Mesenchymal stem cell (in vitro differentiated cells and primary cell): ENCODE measurements around the gene CDH23.

Experiments used
- DNase-seq: peaks from one replicate; pipeline ENCODE4 v3.0.0-alpha.2; 2013
- H2AFZ ChIP-seq: one replicate; pipeline ENCODE4 v1.6.1; 2013; ENCODE audit warnings: low read depth, mild to moderate bottlenecking, control low read depth, inconsistent platforms, low read length, moderate library complexity
- H2AK5ac ChIP-seq: 2 replicates; pipeline ENCODE4 v1.6.1; 2013; ENCODE audit warnings: low read length, moderate library complexity, mild to moderate bottlenecking, inconsistent platforms; ENCODE audit not compliant: severe bottlenecking
- H2BK120ac ChIP-seq: one replicate; pipeline ENCODE4 v1.6.1; 2013; ENCODE audit warnings: low read depth, mild to moderate bottlenecking, inconsistent platforms, low read length, moderate library complexity
- H2BK12ac ChIP-seq, 2 experiments: one replicate each; pipeline ENCODE4 v1.6.1; 2013; ENCODE audit warnings: inconsistent platforms in 2 of 2, low read length in 2 of 2, mild to moderate bottlenecking in 2 of 2, moderate library complexity in 2 of 2, control low read depth in 1 of 2
- H2BK15ac ChIP-seq: one replicate; pipeline ENCODE4 v1.6.1; 2013; ENCODE audit warnings: mild to moderate bottlenecking, low read depth, inconsistent platforms; ENCODE audit not compliant: poor library complexity, severe bottlenecking
- H2BK5ac ChIP-seq: 2 replicates; pipeline ENCODE4 v1.6.1; 2013; ENCODE audit warnings: low read depth, mild to moderate bottlenecking, low read length, control low read depth, inconsistent platforms; ENCODE audit not compliant: poor library complexity, severe bottlenecking
- H3K14ac ChIP-seq, 2 experiments: one replicate each; pipeline ENCODE4 v1.6.1; 2013; ENCODE audit warnings: inconsistent platforms in 2 of 2, low read length in 2 of 2, control low read depth in 1 of 2, mild to moderate bottlenecking in 1 of 2, moderate library complexity in 1 of 2
- H3K18ac ChIP-seq, 2 experiments: one replicate each; pipeline ENCODE4 v1.6.1; 2013; ENCODE audit warnings: inconsistent platforms in 2 of 2, low read length in 2 of 2, control low read depth in 1 of 2, low read depth in 1 of 2, mild to moderate bottlenecking in 1 of 2
- H3K23ac ChIP-seq, 2 experiments: one replicate each; pipeline ENCODE4 v1.6.1; 2013; ENCODE audit warnings: inconsistent platforms in 2 of 2, low read length in 2 of 2, mild to moderate bottlenecking in 2 of 2, moderate library complexity in 2 of 2, control low read depth in 1 of 2
- H3K27ac ChIP-seq: 2 replicates; pipeline ENCODE4 v1.5.1; 2013; ENCODE audit warnings: mild to moderate bottlenecking, moderate library complexity, low read length, control low read depth, inconsistent platforms; ENCODE audit not compliant: poor library complexity, severe bottlenecking
- H3K27me3 ChIP-seq, 2 experiments: 2 replicates each; pipeline versions ENCODE4 v1.6.1 to v1.7.0; 2013; ENCODE audit warnings: low read length in 2 of 2, mild to moderate bottlenecking in 2 of 2, moderate library complexity in 2 of 2, control low read depth in 1 of 2, inconsistent platforms in 1 of 2; ENCODE audit not compliant: control insufficient read depth in 1 of 2, insufficient read depth in 1 of 2
- H3K36me3 ChIP-seq, 2 experiments: 2 replicates each; pipeline versions ENCODE4 v1.6.1 to v1.7.0; 2013; ENCODE audit warnings: low read length in 2 of 2, control low read depth in 1 of 2, inconsistent platforms in 1 of 2, low read depth in 1 of 2, mild to moderate bottlenecking in 1 of 2; ENCODE audit not compliant: insufficient read depth in 2 of 2, control insufficient read depth in 1 of 2
- H3K4ac ChIP-seq, 2 experiments: one replicate each; pipeline ENCODE4 v1.6.1; 2013; ENCODE audit warnings: inconsistent platforms in 2 of 2, low read length in 2 of 2, mild to moderate bottlenecking in 2 of 2, moderate library complexity in 2 of 2, control low read depth in 1 of 2, low read depth in 1 of 2
- H3K4me1 ChIP-seq: 2 replicates; pipeline ENCODE4 v1.6.1; 2013; ENCODE audit warnings: low read depth, low read length, control low read depth; ENCODE audit not compliant: control insufficient read depth, insufficient read depth
- H3K4me2 ChIP-seq: 2 replicates; pipeline ENCODE4 v1.6.1; 2013; ENCODE audit warnings: low read length, mild to moderate bottlenecking, inconsistent platforms; ENCODE audit not compliant: poor library complexity, severe bottlenecking
- H3K4me3 ChIP-seq, 2 experiments: 2 replicates each; pipeline versions ENCODE4 v1.5.1 to v1.7.0; 2013; ENCODE audit warnings: low read length in 2 of 2, mild to moderate bottlenecking in 2 of 2, control low read depth in 1 of 2, low read depth in 1 of 2; ENCODE audit not compliant: insufficient read depth in 1 of 2
- H3K79me1 ChIP-seq: replicated peaks from 2 replicates; pipeline ENCODE4 v1.6.1; 2013; ENCODE audit warnings: mild to moderate bottlenecking, control low read depth, low read length, inconsistent platforms; ENCODE audit not compliant: poor library complexity, severe bottlenecking
- H3K9ac ChIP-seq: 2 replicates; pipeline ENCODE4 v1.7.0; 2013; ENCODE audit warnings: mild to moderate bottlenecking, low read length, moderate library complexity
- H3K9me3 ChIP-seq: 2 replicates; pipeline ENCODE4 v1.7.0; 2013; ENCODE audit warnings: mild to moderate bottlenecking, low read length; ENCODE audit not compliant: control insufficient read depth
- H4K8ac ChIP-seq: one replicate; pipeline ENCODE4 v1.6.1; 2013; ENCODE audit warnings: inconsistent platforms, mild to moderate bottlenecking, low read length, moderate library complexity
- H4K91ac ChIP-seq: one replicate; pipeline ENCODE4 v1.6.1; 2013; ENCODE audit warnings: mild to moderate bottlenecking, low read length, inconsistent platforms
- WGBS: methylation state at CpG from one replicate; pipeline ENCODE4 v1.1.7; 2013; ENCODE audit warnings: mixed read lengths; 5-methylcytosine and 5-hydroxymethylcytosine counted together

CDH23 gene

DNA sequence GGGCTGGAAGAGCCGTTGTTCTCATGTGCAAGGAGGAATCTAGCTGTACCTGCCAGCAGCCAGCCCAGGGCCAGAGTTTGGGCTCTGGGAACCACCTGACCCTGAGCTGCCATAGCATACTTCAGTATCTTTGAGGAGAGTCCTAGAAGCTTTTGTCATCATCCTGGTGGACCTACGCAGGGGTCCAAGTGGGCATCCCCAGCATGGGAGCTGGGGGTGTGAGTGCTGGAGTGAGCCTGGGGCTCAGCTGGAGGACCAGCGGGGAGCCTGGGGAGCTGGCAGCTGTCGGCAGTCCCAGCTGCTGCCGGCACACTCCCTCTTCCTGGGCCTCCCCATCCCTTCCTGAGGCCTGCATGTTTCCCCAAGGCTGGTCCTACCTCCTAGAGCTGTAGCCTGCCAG lies 290.4 kb downstream of the CDH23 start:
- no peak overlapping the region for H3K4ac ChIP-seq
- H3K27ac ChIP-seq, result no peak overlapping the region
- H3K27me3 ChIP-seq, result peaks cover 38 to 49% of the 10 kb centered on the region in 2 experiments
- DNase-seq, result no peak
- H4K8ac ChIP-seq, result no peak overlapping the region
- no peaks in the 10 kb centered on the region for H3K79me1 ChIP-seq
- no peak overlapping the region for H2BK120ac ChIP-seq
- H3K14ac ChIP-seq, result no peak overlapping the region
- H3K4me1 ChIP-seq, result no peaks in the 10 kb centered on the region
- no peak overlapping the region for H3K9ac ChIP-seq
- H3K4me3 ChIP-seq, result no peak overlapping the region
- no peak overlapping the region for H3K18ac ChIP-seq
- no peak overlapping the region for H2BK12ac ChIP-seq
- WGBS, result 87% methylated on average over 5 of the region's 5 CpGs
- H3K36me3 ChIP-seq, result no peaks in the 10 kb centered on the region
- H2BK15ac ChIP-seq, result no peak overlapping the region
- no peak overlapping the region for H3K4me2 ChIP-seq
- no peak overlapping the region for H2BK5ac ChIP-seq
- no peak overlapping the region for H2AFZ ChIP-seq
- no peak overlapping the region for H4K91ac ChIP-seq
- H3K9me3 ChIP-seq, result no peaks in the 10 kb centered on the region
- no peak overlapping the region for H3K23ac ChIP-seq
- no peak overlapping the region for H2AK5ac ChIP-seq

DNA sequence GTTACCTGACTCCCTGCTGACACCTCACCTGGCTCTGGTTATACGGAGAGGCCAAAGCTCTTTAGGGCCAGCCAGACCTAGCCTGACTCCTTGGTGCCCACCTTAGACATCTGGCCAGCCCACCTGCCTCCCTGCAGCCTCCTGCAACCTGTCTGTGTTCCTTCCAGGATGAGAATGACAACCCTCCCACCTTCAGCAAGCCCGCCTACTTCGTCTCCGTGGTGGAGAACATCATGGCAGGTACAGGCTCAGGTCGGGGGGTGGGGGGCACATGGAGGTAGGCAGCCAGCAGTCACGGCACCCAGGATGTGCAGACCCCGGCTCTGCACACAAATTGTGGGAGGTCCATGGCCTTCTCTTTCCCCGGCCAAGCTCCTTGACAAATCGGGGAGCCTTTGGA lies 290.8 kb downstream of the CDH23 start:
- WGBS, result 80% methylated on average over 9 of the region's 9 CpGs
- Histone ChIP-seq H3K9me3 (no peaks in the 10 kb centered on the region), H3K4me2 (no peak overlapping the region), H2BK15ac (peak overlapping the region; percentile 2), H4K8ac (no peak overlapping the region), H3K27me3 (peaks cover 34 to 45% of the 10 kb centered on the region in 2 experiments), H3K23ac (no peak overlapping the region), H3K27ac (no peak overlapping the region), H4K91ac (no peak overlapping the region), H3K79me1 (no peaks in the 10 kb centered on the region), H2AK5ac (no peak overlapping the region), H3K4me3 (no peak overlapping the region), H3K18ac (no peak overlapping the region), H3K4me1 (no peaks in the 10 kb centered on the region), H2BK120ac (no peak overlapping the region), H2AFZ (no peak overlapping the region), H3K14ac (no peak overlapping the region), H3K9ac (no peak overlapping the region), H3K36me3 (no peaks in the 10 kb centered on the region), H2BK5ac (no peak overlapping the region), H2BK12ac (no peak overlapping the region), H3K4ac (no peak overlapping the region)
- DNase-seq, result no peak

DNA sequence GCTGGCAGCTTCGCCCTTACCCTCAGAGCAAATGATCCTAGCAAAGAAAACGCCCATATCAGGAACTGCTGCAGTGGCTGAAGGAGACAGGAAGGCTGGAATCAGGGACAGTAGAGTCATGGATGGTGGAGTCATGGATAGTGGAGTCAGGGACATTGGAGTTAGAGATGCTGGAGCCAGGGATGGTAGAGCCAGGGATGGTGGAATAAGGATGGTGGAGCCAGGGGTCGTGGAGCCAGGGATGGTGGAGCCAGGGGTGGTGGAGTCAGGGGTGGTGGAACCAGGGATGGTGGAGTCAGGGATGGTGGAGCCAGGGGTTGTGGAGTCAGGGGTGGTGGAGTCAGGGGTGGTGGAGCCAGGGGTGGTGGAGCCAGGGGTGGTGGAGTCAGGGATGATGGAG lies 291.5 kb downstream of the CDH23 start:
- H2AK5ac ChIP-seq, result no peak overlapping the region
- peaks cover 26 to 38% of the 10 kb centered on the region in 2 experiments for H3K27me3 ChIP-seq
- DNase-seq, result no peak
- H3K36me3 ChIP-seq, result no peaks in the 10 kb centered on the region
- H2BK12ac ChIP-seq, result no peak overlapping the region
- H3K4me1 ChIP-seq, result no peaks in the 10 kb centered on the region
- H2AFZ ChIP-seq, result no peak overlapping the region
- H2BK5ac ChIP-seq, result no peak overlapping the region
- H3K23ac ChIP-seq, result no peak overlapping the region
- no peak overlapping the region for H3K18ac ChIP-seq
- no peak overlapping the region for H3K14ac ChIP-seq
- no peak overlapping the region for H4K8ac ChIP-seq
- H3K9me3 ChIP-seq, result no peaks in the 10 kb centered on the region
- H3K4ac ChIP-seq, result no peak overlapping the region
- no peak overlapping the region for H3K4me2 ChIP-seq
- H3K79me1 ChIP-seq, result no peaks in the 10 kb centered on the region
- no peak overlapping the region for H2BK120ac ChIP-seq
- no peak overlapping the region for H2BK15ac ChIP-seq
- no peak overlapping the region for H3K4me3 ChIP-seq
- H3K9ac ChIP-seq, result no peak overlapping the region
- no peak overlapping the region for H3K27ac ChIP-seq
- 83% methylated on average over 3 of the region's 3 CpGs for WGBS
- no peak overlapping the region for H4K91ac ChIP-seq

DNA sequence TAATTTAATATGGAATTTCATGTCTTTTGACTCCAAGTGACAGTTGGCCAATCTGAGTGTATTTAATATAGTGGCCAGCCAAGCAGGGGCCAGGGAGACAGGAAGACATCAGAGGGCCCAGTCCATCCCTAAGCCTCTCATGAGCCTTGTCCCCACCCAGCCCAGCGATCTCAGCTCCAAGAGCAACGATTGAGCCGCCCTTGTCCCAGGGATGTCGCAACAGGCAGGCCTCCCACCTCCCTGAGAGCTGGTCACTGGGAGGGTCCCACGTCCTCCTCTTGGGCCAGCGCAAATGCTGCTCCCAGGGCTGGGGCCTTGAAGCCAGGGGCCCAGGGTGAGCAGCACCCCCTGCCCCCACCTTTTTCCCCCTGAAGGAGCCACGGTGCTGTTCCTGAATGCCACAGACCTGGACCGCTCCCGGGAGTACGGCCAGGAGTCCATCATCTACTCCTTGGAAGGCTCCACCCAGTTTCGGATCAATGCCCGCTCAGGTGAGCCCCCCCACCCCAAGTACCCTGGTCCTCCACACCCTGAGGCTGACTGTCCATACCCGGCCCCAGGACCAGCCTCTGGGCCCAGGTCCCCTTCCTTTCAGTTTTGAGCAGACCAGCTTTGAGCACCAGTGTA lies 293.5 kb downstream of the CDH23 start:
- Histone ChIP-seq H4K8ac (no peak overlapping the region), H3K79me1 (no peaks in the 10 kb centered on the region), H3K18ac (no peak overlapping the region), H3K4me3 (no peak overlapping the region), H2BK5ac (no peak overlapping the region), H3K4me1 (peaks cover 6% of the 10 kb centered on the region), H2BK15ac (no peak overlapping the region), H4K91ac (no peak overlapping the region), H2BK12ac (no peak overlapping the region), H2AFZ (no peak overlapping the region), H3K9me3 (no peaks in the 10 kb centered on the region), H3K14ac (no peak overlapping the region), H3K4ac (no peak overlapping the region), H3K36me3 (no peaks in the 10 kb centered on the region), H3K23ac (no peak overlapping the region), H3K27me3 (peaks cover 20 to 33% of the 10 kb centered on the region in 2 experiments), H2BK120ac (no peak overlapping the region), H3K4me2 (no peak overlapping the region), H3K27ac (no peak overlapping the region), H3K9ac (no peak overlapping the region), H2AK5ac (no peak overlapping the region)
- 85% methylated on average over 13 of the region's 13 CpGs for WGBS
- no peak for DNase-seq
